IPS-NIHi7 (cell line): Measurements from ENCODE around the gene KRT85.

Source experiments
- DNase-seq: peaks from one replicate; pipeline ENCODE4 v3.0.0; 2012; ENCODE audit warnings: mixed read lengths; ENCODE audit errors: extremely low spot score

KRT85 gene

GRCh38 chr12:52367876-52368275, 595 bp upstream of the KRT85 start:
- no peak for DNase-seq

GRCh38 chr12:52364901-52365489, 2.3 kb downstream of the KRT85 start:
- no peak for DNase-seq

GRCh38 chr12:52364061-52364460, 3.2 kb downstream of the KRT85 start:
- no peak for DNase-seq

- DNase-seq, result no peak
Observed at GRCh38 chr12:52363111-52363679, 4.1 kb downstream of the KRT85 start.

GRCh38 chr12:52362118-52362726, 5.1 kb downstream of the KRT85 start:
- peak; percentile 40 for DNase-seq

GRCh38 chr12:52361553-52361952, 5.7 kb downstream of the KRT85 start:
- no peak for DNase-seq

- DNase-seq, result no peak
Observed at GRCh38 chr12:52360663-52361271, 6.5 kb downstream of the KRT85 start.

GRCh38 chr12:52360106-52360662, 7.1 kb downstream of the KRT85 start:
- DNase-seq, result no peak

GRCh38 chr12:52359621-52360061, 7.6 kb downstream of the KRT85 start:
- no peak for DNase-seq

- no peak for DNase-seq
Observed at GRCh38 chr12:52358575-52359350, 8.5 kb downstream of the KRT85 start.

GRCh38 chr12:52356762-52357580, 10.3 kb downstream of the KRT85 start:
- no peak for DNase-seq

GRCh38 chr12:52356031-52356761, 11.1 kb downstream of the KRT85 start:
- no peak for DNase-seq

- no peak for DNase-seq
Observed at GRCh38 chr12:52355176-52355575, 12.1 kb downstream of the KRT85 start.

GRCh38 chr12:52354200-52354599, 13.1 kb downstream of the KRT85 start:
- DNase-seq, result no peak

GRCh38 chr12:52353766-52354165, 13.5 kb downstream of the KRT85 start:
- no peak for DNase-seq

GRCh38 chr12:52352951-52353350, 14.3 kb downstream of the KRT85 start:
- DNase-seq, result no peak

GRCh38 chr12:52351196-52352059, 15.9 kb downstream of the KRT85 start:
- DNase-seq, result no peak

- DNase-seq, result no peak
Observed at GRCh38 chr12:52350786-52351185, 16.5 kb downstream of the KRT85 start.

GRCh38 chr12:52350021-52350620, 17.2 kb downstream of the KRT85 start:
- no peak for DNase-seq
